Kidney glomerular epithelial cell (primary cell): ENCODE measurements around the gene LCAT.
A peak's percentile ranks its signal among the peaks of the same experiment; 100 is the strongest.
"Not testable (repeated sequence)": the region's sequence is repeated elsewhere in the genome, so short reads cannot be mapped to it uniquely, and the experiment has no call there.

Experiments
- DNase-seq: peaks from one replicate; lab custom pipeline; 2025; lab: John Stamatoyannopoulos, UW

LCAT gene

DNA sequence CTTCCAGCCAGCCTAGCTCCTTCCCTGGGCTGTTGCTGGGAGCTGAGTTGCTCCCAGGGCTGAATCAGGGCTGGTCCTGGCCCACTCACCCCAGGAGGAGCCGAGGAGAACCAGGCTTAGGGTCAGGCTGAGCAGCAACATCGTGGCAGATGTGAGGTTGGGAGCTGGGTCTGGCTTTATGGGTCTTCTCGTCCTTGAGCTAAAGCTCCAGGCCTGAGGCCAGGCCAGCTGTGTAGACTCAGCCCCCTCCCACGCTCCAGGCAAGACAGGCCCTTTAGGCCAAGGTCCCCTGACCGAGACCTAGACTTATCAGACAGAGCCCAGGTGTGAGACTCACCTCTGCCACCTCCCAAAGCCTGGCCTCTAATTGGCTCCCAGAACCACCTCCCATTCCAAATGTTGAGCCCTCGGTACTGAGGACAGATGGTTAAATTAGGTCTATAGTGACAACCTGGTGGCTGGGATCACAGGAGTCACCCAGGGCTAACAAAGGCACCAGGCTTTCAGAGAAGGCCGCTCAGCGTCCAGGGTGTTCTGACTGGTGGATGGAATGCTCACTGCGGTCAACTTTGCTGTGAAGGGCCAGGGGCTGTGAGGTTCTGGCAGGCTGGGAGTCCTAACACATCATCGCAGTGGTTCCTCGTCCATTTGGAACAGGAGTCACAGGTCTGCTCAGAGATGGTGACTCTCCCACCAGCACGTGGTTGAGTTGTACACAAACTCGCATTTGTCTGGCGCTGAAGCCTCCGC is 12.0 kb downstream of the LCAT start, which contains the start of gene CTRL:
TSS of gene CTRL (minus strand) at position 151 of the 750 bp plus-strand sequence. CDS start at position 141, 10 bp downstream.
- DNase-seq: no peak

DNA sequence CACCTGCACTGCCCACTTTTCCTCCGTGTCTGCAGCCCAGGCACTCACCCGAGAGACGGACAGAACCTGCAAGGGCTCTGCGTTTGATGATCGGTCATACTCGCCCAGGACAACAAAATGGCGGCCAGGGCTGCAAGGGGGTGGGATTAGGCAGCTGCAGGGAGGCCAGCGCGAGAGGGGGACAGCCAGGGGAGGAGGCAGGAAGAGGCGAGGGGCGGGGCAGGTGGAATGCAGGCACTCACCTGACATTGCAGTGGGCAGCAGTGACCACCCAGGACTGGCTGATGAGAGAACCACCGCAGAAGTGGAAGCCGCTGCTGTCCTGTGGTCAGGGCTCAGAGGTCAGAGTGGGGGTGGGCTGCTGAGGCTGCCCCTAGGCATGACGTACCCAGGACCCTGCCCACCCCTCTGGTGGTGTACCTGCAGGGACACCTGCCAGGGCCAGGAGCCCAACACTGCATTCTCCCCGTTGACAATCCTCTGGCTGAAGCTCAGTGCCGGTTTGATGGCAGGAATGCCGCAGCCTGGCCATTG is 13.2 kb downstream of the LCAT start:
- no peak for DNase-seq

DNA sequence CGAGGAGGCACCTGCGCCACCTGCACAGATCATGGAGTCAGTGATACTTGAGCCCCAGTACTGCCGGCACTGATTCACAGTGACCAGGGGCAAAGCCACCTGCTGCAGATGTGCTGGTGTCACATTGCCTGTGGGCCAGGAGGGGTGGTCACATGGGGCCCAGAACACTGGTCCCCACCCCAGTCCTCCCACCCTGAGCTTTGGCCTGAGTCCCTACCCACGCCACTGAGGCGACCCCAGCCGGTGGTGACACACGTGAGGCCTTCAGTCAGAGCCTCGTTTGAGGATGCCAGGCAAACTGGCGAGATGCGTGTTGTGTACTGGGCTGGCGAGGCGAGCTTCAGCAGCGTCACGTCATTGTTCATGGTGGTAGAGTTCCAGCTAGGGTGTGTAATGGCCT is 13.7 kb downstream of the LCAT start:
- no peak for DNase-seq

DNA sequence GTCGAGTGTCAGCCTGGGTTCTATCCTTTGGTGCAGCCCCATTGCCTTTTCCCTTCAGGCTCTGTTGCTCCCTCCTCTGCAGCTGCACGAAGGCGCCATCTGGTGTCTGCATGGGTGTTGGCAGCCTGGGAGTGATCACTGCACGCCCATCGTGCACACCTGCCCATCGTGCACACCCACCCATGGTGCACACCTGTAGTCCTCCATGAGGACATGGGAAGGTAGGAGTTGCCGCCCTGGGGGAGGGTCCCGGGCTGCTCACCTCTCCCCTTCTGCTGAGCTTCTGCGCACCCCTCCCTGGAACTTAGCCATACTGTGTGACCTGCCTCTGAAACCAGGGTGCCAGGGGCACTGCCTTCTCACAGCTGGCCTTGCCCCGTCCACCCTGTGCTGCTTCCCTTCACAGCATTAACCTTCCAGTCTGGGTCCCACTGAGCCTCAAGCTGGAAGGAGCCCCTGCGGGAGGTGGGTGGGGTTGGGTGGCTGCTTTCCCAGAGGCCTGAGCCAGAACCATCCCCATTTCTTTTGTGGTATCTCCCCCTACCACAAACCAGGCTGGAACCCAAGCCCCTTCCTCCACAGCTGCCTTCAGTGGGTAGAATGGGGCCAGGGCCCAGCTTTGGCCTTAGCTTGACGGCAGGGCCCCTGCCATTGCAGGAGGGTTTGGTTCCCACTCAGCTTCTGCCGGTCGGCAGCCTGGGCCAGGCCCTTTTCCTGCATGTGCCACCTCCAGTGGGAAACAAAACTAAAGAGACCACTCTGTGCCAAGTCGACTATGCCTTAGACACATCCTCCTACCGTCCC is 15.2 kb downstream of the LCAT start:
- DNase-seq: peak; percentile 53

DNA sequence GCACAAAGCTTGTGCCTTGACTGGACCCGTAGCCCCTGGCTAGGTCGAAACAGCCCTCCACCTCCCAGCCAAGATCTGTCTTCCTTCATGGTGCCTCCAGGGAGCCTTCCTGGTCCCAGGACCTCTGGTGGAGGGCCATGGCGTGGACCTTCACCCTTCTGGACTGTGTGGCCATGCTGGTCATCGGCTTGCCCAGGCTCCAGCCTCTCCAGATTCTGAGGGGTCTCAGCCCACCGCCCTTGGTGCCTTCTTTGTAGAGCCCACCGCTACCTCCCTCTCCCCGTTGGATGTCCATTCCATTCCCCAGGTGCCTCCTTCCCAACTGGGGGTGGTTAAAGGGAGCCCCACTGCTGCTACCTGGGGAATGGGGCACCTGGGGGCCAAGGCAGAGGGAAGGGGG is 15.8 kb downstream of the LCAT start:
- no peak for DNase-seq

DNA sequence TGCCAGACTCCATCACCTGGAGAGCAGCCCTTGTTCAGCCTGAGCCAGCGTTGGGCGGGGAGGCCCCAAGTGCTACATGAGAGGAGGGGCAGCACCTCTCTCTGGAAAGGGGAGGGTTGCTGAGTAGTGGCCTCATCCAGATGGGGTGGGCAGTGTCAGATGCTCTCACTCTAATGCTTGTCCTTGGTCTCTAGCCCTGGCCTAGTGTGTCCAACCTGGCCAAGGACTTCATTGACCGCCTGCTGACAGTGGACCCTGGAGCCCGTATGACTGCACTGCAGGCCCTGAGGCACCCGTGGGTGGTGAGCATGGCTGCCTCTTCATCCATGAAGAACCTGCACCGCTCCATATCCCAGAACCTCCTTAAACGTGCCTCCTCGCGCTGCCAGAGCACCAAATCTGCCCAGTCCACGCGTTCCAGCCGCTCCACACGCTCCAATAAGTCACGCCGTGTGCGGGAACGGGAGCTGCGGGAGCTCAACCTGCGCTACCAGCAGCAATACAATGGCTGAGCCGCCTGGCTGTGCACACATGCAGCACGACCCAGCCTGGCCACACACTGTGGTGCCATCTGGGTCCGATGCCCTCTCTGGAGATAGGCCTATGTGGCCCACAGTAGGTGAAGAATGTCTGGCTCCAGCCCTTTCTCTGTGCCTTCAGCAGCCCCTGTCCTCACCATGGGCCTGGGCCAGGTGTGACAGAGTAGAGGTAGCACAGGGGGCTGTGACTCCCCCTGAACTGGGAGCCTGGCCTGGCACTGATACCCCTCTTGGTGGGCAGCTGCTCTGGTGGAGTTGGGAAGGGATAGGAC is 16.6 kb downstream of the LCAT start:
- no peak for DNase-seq

DNA sequence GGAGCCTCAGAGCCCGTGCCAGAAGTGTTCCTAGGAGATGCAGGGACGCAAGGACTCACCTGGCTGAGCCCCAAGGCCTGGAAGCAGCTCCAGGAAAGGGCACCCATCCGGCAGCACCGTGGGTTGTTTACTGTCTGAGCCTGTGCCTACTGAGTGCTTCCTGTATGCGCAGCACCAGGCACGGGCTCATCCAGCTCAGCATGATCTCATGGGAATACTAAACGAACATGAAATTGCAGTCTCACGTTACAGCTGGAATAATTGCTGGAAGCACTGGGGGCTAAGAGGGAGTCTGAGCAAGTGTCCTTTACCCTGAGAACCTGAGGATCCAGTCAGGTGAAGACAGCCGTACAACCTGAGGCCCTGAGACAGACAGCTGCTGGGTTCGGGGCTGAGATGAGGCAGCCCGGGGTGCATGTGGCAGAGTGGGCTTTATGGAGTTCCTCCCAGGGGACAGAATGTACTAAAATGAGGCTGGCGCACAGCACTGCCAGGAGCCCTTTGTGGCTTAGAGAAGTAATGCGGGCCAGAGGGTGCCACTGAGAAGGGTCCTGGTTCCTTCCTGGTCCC is 17.7 kb downstream of the LCAT start:
- no peak for DNase-seq

DNA sequence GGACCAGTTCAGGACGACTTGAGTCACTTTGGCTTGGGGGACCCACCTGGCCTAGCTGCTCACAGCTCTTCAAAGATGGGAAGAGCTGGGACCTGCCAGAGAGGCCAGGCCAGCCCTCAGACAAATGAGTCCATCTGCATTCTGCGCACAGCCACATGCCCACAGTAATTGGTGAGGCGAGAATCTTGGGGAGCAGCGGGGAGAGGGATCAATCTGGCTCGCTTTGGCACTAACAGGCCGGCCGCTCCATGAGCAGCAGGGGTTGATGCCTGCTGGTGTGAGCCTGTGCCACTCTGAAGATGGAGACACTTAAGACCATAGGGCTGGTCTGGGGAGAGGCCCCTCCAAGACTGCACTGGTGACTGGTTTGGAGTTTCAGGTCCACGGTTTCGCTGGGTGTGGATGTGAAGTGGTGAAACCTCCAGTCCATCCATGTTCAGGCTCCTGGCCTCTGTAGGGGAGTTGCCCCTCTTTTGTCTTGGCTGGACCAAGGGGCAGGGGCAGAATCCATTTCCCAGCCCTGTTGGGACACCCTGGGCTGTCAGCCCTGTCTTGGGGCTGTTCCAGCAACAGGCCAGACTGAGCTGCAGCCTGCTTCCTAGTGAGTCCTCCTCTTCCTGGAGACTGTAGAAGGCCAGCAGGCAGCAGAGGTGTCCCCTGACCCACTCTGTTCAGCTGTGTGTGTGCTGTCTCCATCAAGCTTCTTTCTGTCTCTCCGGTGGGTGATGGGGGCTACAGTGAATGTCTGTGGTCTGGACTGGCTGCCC is 19.6 kb downstream of the LCAT start:
- no peak for DNase-seq

DNA sequence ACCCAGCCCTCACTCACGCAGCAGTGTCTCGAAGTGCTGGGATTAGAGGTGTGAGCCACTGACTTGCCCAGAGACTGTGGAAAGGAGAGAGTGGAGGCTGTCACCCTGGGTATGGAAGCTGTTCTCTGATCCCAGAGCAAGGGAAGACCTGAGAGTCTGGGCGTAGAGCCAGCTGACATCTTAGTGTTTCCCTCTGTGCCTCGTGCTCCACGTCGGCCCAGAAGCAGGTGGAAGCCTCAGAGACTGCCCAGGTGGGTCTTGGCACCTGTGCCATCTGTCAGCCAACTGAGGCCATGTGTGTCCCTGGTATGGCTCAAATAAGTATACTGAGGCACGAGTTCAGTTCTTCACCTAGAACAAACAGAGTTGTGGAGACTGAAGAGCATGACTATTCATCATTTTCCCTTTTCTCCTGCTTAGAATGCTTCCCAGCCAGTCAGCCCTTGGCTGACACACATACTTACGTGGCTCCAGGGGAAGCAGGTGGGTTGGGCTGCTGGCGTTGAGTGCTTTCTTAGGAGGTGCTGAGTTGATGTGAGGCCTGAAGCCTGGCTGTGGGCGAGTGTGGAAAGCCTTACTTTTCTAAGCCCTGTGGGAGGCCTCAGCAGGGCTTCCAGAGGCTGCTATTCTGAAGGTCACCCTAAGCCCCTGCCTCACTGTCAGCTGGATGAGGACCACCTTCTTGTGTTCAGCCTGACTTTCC is 20.4 kb downstream of the LCAT start:
- no peak for DNase-seq

DNA sequence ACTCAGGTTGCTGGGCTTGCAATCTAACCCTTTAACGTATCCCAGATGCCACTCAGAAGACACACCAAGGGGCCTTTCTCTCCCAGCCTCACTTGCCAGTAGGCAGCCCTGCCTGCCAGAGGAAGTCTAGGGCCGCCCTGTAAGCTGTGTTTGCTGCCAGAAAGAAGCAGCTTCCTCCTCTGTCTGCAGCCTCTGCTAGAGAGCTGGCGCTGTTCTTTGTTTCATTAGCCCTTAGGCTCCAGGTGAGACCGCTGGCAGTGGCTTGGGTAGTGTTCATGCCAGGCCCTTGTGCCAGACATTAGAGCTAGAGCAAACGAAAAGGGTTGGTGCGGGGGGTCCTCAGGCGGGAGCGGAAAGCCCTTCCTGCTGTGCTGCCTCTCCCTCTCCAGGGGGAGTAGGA is 21.2 kb downstream of the LCAT start:
- DNase-seq: no peak

DNA sequence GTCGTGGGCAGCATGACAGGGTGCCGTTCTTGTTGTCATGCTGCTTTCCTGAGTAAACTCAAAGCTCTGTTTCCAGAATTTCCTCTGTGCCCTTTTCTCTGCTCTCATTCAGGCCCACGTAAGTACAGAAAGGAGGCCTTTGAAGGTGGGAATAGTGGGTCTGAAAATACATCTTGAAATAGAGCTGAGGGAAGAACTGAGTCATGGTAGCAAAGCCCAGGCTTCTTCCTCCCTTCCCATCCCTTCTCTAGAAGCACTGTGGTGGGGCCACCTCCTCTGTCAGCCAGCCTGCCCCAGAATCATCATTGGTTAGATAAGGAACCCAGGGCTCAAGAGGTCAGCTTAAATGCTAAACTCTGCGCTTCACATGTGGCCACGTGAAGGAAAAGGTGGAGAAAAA is 21.7 kb downstream of the LCAT start:
- no peak for DNase-seq

DNA sequence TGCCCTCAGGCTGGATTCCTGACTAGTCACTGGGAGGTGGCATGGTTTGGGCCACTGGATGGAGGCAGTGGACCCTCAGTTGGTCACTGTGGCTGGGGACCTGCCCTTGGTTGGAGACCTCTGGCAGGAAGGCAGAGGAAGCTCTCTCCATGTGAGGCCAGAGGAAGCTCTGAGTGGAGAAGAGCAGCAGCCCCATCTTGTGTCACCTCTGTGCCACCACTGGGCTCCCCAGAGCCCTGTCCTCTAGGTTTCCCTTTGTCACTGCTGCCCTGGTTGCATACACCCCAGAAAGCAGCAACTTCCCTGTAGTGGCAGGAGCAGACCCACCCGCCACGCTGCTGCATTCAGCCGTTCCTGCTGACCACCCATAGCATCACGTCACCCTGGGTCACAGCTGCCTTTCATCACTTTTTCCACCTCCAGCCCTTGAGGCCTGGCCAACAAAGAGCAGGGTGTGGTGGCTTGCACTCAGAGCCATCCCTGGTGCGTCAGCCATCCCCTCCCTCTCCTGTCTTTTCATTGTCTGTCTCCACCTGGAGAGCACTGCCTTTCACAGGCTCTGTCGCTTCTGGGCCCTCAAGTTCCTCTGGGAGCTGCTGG is 24.2 kb downstream of the LCAT start:
- no peak for DNase-seq

DNA sequence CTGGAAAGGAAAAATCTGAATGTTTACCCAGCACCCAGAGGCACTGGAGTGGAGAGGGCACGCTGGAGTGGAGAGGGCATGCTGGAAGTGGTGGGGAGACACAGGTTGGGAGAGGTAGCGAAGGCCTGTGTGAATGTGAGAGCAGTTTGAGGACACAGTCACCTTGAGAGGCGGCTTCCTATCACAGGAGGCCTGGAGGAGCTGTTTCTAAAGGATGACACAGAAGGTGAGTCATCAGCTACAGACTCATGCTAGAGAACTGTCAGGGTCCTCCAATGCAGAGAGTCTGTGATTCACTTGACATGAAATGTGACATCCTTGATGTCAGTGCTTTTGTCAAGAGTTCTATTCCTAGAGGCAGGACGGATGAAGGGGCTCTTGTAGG is 26.1 kb downstream of the LCAT start:
- peak; percentile 73 for DNase-seq

DNA sequence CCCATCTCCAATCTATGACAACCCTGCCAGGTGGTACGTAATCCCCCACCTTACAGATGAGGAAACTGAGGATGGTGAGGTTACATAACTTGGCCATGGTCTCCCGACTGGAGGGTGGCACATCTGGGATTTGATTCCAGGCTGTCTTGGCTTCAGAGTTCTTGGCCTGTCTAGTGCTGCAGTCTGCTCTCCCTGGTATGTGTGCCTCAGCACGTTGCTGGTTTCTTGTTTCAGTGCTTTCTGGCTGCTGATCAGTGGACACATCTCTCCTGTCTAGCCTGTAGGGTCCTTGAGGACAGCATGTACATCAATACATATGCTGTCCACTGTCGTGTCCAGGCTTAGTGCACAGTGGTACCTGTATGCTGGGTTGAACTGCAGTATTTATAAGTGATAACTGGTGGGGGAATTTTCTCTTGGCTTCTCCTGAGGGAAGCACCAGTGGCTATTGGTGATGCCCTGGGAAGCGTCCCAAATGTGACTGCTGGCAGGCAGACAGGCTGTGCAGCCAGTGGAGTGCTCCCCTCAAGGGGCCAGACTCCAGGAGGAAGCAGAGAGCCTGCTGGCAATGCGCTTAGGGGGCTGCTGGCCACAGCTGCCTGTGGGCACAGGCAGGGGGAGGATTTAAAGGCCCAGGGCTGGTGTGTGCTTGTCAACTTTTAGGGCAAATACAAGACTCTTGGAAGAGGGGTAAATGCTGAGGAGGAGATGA is 26.6 kb downstream of the LCAT start:
- DNase-seq: no peak

DNA sequence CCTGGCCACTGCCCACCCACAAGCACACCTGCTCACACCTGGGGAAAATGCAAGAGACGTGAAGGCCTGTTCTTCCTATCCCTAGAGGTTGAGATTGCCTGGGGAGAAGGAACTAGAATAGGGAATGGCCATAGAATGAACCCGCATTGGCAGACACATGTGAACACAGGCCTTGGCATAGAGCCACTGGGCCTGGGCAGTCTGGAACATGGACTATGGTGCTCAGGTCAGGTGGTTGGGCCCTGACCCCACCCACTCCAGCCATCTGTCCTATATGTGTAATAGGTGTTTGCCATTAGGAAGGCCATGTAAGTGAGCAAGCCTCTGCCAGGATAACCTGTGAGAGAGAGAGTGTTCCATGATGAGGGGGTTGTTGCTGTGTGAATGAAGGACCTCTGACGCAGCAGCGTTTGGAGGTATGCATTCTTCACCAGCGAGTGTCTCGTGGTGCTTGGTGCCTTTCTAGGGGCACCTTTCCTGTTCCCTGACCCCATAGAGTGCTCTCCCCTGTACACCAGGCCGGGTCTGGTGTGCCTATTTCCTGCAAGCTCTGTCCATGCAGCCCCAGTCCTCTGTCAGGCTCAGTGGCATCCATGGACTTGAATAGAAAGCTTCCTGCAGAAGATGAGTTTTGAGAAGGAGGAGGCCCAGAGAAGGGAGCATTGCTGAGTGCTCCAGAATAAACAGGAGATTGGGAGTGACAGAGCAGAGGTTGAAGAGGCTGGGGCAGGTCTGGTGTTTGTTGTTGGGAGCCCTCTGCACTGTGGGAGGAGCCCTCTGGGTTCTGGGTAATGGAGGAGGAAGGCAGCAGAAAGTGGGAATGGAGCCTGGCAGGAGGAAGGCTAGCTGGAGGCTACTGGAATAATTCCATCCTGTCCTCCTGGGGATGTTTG is 27.8 kb downstream of the LCAT start:
- DNase-seq: no peak

DNA sequence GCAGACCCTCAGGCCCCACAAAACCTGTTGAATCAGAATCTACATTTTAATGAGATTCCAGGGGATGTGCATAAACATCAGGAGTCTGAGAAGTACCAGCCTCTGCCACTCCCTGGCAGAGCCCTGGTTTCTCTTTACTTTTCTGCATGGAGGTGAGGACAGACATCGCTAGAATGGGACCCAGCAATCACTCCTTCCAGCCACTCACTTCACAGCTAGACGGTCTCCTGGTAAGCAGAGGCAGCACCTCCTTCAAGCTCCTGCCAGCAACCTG is 28.5 kb downstream of the LCAT start:
- not testable (repeated sequence) for DNase-seq

DNA sequence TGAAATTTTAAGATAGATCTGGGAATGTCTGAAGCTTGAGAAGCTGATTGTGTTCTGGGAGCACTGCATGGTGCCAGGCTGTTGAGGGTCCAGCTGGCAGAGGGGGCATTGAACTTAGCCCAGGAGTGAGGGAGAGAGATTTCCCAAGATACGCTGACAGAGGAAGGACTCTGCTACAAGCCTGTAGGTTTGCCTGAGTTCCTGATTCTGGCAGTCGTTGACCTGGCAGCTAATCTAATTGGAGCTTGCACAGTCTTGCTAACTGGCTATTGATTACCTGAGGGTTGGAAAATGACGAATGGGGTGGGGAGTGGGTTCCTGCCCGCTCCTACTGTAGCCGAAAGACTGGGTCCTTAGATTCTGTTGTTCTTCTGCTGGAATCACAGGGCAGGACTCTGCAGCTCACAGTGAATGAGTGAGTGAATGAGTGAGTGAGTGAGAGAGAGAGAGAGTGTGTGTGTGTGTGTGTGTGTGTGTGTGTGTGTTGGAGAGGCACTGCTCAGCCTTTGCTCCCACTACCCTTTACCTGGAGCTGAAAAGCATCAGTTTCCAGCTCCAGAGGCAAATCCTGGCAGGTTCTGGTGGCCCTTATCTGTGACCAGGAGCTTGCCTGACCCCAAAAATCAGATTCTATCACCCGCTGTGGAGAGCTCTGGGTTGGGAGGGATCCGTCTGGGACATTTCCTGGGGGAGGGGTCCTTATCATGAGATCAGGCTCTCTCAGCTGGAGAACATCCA is 29.0 kb downstream of the LCAT start:
- no peak for DNase-seq

DNA sequence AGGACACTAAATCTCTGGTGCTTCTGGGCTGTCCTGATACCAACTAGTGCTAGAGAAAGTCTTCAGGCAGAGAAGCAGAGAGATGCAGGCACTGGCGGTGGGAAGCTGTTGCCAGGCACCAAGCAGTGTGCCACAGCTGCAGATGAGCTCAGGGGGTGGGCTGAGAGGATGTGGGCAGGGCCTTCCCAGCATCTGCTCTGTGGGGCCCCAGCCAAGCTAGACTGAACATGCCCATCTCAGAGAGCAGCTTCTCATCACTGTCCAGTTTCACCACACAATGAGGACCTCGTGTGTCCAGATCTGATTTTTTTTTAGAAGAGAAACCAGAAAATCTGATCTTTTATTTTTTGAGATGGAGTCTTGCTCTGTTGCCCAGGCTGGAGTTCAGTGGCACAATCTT is 33.8 kb downstream of the LCAT start:
- no peak for DNase-seq
